ENCODE measurements around the gene ABCG4. TPM values are rescaled to one million over a fixed set of nuclear protein-coding genes. Genes with fewer than 3 reads are reported as not detected.
"Not testable (repeated sequence)": the region's sequence is repeated elsewhere in the genome, so short reads cannot be mapped to it uniquely, and the experiment has no call there.

Gene ABCG4
- total RNA-seq, 1 donor from 2014 or later, result 0.15 TPM

DNA sequence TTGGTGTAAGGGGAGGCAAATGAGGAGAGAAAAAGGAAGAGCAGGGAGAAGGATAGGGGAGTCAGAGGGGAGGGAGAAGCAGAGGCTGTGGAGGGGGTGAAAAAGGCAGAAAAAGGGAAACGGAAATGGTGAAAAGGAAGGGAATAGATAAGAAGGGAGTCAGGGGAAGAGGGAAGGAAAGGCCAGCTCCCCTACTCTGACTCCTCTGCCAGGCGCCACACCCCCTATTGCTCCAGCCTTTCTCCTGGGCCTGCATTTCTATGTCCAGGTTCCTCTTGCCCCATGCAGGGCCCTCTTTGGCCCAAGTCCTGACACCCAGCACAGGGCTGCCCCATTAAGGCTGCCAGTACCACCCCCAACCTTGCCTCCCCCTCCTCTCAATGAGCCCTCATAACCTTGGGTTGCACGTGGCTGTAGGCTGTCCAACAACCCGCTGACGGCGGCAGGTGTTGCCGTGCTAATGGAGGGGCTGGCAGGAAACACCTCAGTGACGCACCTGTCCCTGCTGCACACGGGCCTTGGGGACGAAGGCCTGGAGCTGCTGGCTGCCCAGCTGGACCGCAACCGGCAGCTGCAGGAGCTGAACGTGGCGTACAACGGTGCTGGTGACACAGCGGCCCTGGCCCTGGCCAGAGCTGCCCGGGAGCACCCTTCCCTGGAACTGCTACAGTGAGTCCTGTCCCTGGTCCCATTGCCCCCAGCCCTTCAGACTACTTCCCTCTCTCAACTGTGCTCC, 33.0 kb downstream of the ABCG4 start:
- Histone ChIP-seq H3K9me3 (no peaks in the 10 kb centered on the region), H3K4me3 (no peak overlapping the region), H3K27ac (no peak overlapping the region), H3K27me3 (ENCODE audit: low read depth) (no peaks in the 10 kb centered on the region), H3K36me3 (peaks cover 27% of the 10 kb centered on the region), H3K4me1 (no peaks in the 10 kb centered on the region)
- intact Hi-C loops (cut with DNase I), result no loop called here
- TF ChIP-seq, protein P1, sequence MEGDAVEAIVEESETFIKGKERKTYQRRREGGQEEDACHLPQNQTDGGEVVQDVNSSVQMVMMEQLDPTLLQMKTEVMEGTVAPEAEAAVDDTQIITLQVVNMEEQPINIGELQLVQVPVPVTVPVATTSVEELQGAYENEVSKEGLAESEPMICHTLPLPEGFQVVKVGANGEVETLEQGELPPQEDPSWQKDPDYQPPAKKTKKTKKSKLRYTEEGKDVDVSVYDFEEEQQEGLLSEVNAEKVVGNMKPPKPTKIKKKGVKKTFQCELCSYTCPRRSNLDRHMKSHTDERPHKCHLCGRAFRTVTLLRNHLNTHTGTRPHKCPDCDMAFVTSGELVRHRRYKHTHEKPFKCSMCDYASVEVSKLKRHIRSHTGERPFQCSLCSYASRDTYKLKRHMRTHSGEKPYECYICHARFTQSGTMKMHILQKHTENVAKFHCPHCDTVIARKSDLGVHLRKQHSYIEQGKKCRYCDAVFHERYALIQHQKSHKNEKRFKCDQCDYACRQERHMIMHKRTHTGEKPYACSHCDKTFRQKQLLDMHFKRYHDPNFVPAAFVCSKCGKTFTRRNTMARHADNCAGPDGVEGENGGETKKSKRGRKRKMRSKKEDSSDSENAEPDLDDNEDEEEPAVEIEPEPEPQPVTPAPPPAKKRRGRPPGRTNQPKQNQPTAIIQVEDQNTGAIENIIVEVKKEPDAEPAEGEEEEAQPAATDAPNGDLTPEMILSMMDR (IDR thresholded peaks at IDR 0.05), result no peak
- DNase-seq, result no peak
- peak in 1 of 2 donors; percentile 41 for ATAC-seq

DNA sequence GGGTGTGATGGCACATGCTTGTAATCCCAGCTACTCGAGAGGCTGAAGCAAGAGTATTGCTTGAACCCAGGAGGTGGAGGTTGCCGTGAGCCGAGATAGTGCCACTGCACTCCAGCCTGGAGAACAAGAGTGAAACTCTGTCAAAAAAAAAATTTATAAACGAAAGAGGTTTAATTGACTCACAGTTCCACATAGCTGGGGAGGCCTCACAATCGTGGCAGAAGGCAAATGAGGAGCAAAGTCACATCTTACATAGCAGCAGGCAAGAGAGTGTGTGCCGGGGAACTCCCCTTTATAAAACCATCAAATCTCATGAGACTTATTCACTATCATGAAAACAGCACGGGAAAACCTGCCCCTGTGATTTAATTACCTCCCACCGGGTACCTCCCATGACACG, 35.5 kb downstream of the ABCG4 start:
- ATAC-seq; DNase-seq; H3K27ac ChIP-seq; H3K4me3 ChIP-seq; H3K9me3 ChIP-seq; H3K27me3 ChIP-seq (ENCODE audit: low read depth); H3K4me1 ChIP-seq; intact Hi-C loops (cut with DNase I): not testable (repeated sequence)
- peaks cover 15% of the 10 kb centered on the region for H3K36me3 ChIP-seq

DNA sequence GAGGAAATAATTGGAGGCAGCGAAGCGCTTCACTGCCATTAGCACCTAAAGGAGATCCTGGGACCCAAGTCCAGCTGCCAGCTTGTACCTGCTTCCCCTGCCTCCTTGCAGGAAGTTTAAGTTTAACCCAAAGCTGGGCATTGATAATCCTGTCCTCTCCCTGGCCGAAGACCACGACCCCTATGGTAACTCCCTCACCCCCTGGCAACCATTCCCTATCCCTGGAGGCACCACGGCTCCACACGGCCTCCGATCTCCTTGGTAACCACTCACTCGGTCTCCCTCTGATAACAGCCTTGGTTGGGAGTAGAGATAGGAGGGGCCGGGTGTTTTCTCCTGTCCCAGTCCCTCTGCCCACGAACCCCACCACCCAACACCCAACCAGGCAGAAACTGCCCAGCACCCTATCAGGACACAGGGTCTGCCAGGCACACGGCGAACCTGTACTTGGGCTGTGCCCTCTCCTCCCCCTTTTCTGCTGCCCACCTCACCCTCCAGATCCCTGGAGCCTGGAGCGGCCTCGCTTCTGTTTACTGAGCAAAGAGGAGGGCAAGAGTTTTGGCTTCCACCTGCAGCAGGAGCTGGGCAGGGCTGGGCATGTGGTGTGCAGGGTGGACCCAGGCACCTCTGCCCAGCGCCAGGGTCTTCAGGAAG, 37.3 kb downstream of the ABCG4 start:
- TF ChIP-seq, protein P1 (IDR thresholded peaks at IDR 0.05), result no peak
- H3K4me3 ChIP-seq, result no peak overlapping the region
- peak; percentile 36 for DNase-seq
- no peaks in the 10 kb centered on the region for H3K4me1 ChIP-seq
- peaks cover 1% of the 10 kb centered on the region for H3K36me3 ChIP-seq
- H3K9me3 ChIP-seq, result no peaks in the 10 kb centered on the region
- H3K27me3 ChIP-seq (ENCODE audit: low read depth), result no peaks in the 10 kb centered on the region
- intact Hi-C loops (cut with DNase I), result no loop called here
- no peak for ATAC-seq
- H3K27ac ChIP-seq, result no peak overlapping the region

DNA sequence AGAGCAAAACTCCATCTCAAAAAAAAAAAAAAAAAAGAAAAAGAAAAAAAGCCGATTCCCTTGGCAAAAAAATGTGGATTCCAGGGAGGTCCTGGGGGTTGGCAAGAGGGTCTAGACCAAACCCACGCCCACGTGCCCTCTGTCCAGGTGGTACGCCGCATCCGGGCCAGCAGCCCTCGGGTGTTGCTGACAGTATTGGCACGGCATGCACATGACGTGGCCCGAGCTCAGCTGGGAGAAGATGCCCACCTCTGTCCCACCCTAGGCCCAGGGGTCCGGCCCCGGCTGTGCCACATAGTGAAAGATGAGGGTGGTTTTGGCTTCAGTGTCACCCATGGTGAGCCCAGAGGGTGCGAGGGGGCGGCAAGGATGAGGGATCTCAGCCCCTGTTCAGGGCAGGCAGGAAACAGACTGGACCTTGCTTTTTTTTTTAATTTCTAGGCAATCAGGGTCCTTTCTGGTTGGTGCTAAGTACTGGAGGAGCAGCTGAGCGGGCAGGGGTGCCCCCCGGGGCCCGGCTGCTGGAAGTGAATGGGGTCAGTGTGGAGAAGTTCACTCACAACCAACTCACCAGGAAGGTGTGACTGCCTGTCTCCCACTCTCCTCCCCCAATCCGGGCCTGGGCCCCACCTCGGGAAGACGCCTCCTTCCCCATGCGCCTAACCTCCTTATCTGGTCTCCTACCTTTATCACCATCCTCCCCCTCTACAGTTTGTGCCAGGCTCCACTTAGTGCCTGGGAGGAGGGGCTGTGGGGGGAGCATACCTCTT, 38.5 kb downstream of the ABCG4 start:
- no peaks in the 10 kb centered on the region for H3K36me3 ChIP-seq
- H3K27ac ChIP-seq, result no peak overlapping the region
- H3K4me1 ChIP-seq, result peaks cover 7% of the 10 kb centered on the region
- intact Hi-C loops (cut with DNase I), result no loop called here
- TF ChIP-seq, protein P1 (IDR thresholded peaks at IDR 0.05), result no peak
- no peaks in the 10 kb centered on the region for H3K27me3 ChIP-seq (ENCODE audit: low read depth)
- no peaks in the 10 kb centered on the region for H3K9me3 ChIP-seq
- peak in 1 of 2 donors; percentile 9 for ATAC-seq
- peak; percentile 42 for DNase-seq
- H3K4me3 ChIP-seq, result no peak overlapping the region

DNA sequence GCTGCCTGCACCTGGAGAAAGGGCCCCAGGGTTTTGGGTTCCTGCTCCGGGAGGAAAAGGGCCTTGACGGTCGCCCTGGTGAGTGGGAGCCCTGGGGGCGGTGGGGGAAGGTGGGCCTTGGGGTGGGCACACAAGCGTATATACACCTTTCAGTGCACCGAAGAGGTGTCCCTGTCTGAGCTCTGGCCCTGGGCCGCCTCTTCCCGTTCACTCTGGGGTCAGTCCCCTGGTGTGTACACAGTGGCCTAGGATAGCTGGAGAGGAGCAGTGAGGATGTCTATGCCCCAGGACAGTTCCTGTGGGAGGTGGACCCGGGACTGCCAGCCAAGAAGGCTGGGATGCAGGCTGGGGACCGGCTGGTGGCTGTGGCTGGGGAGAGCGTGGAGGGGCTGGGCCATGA, 39.2 kb downstream of the ABCG4 start:
- H3K4me3 ChIP-seq, result no peak overlapping the region
- H3K36me3 ChIP-seq, result no peaks in the 10 kb centered on the region
- intact Hi-C loops (cut with DNase I), result no loop called here
- H3K4me1 ChIP-seq, result peaks cover 7% of the 10 kb centered on the region
- TF ChIP-seq, protein P1 (IDR thresholded peaks at IDR 0.05), result no peak
- H3K27ac ChIP-seq, result no peak overlapping the region
- H3K9me3 ChIP-seq, result no peaks in the 10 kb centered on the region
- peak; percentile 21 for DNase-seq
- ATAC-seq, result no peak
- H3K27me3 ChIP-seq (ENCODE audit: low read depth), result no peaks in the 10 kb centered on the region

Data from lower lobe of right lung (tissue), 2 donors.